Activated naive CD4-positive, alpha-beta T cell treated with anti-CD3 and anti-CD28 coated beads, Interleukin-2, amount 50 U/mL, for 24 hours (primary cell): Measurements from ENCODE around the gene RALGAPA1.
"Not testable (repeated sequence)": the region's sequence is repeated elsewhere in the genome, so short reads cannot be mapped to it uniquely, and the experiment has no call there.

Experiments used
- H3K27ac Mint-ChIP-seq: one replicate; pipeline ENCODE4 v1.8.0; 2021; ENCODE audit warnings: mild to moderate bottlenecking, mixed read lengths
- H3K27me3 Mint-ChIP-seq: one replicate; pipeline ENCODE4 v1.8.0; 2021; ENCODE audit warnings: mixed read lengths
- H3K36me3 Mint-ChIP-seq: one replicate; pipeline ENCODE4 v1.8.0; 2021; ENCODE audit warnings: mixed read lengths
- H3K4me1 Mint-ChIP-seq: one replicate; pipeline ENCODE4 v1.8.0; 2021; ENCODE audit warnings: mixed read lengths
- H3K4me3 Mint-ChIP-seq: one replicate; pipeline ENCODE4 v1.8.0; 2021; ENCODE audit warnings: mild to moderate bottlenecking, mixed read lengths
- H3K9me3 Mint-ChIP-seq: one replicate; pipeline ENCODE4 v1.8.0; 2021; ENCODE audit warnings: mixed read lengths

Gene RALGAPA1

DNA sequence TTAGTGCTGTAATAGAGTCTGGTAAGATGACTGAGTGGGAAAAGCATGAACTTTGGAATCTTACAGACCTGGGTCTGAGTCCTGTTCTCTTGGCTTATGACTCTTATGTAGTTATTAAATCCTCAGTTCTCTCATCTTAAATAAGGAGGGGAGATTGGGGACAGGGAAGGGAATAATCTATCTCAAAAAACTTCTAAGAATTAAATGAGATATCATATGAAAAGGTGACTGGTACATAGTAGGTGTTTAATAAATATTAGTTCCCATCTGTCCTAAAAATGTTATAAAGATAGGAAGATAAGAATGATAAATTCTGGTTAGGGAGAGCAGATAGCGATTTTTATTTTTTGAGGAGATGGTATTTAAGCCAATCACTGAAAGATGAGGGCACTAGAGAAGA lies 156.1 kb downstream of the RALGAPA1 start:
- Mint-ChIP-seq H3K4me1 (no peaks in the 10 kb centered on the region), H3K27ac (no peak overlapping the region), H3K9me3 (no peaks in the 10 kb centered on the region), H3K36me3 (peaks cover 23% of the 10 kb centered on the region), H3K4me3 (no peak overlapping the region), H3K27me3 (no peaks in the 10 kb centered on the region)

- Mint-ChIP-seq H3K36me3 (peaks cover 57% of the 10 kb centered on the region), H3K4me1 (no peaks in the 10 kb centered on the region), H3K27ac (no peak overlapping the region), H3K9me3 (peaks cover 23% of the 10 kb centered on the region), H3K4me3 (no peak overlapping the region), H3K27me3 (no peaks in the 10 kb centered on the region)
Measured at GRCh38 chr14:35643513-35643912, 165.6 kb downstream of the RALGAPA1 start.

DNA sequence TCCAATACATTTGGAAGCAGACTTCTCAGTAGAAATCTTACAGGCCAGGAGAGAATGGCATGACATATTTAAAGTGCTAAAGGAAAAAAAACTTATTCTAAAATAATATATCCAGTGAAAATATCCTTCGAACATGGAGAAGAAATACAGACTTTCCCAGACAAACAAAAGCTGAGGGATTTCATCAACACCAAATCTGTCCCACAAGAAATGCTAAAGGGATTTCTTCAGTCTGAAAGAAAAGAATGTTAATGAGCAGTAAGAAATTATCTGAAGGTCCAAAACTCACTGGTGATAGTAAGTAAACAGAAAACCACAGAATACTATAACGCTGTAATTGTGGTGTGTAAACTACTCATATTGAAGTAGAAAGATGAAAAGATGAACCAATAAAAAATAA lies 171.2 kb downstream of the RALGAPA1 start:
- H3K27ac Mint-ChIP-seq: no peak overlapping the region
- peaks cover 53% of the 10 kb centered on the region for H3K36me3 Mint-ChIP-seq
- H3K27me3 Mint-ChIP-seq: no peaks in the 10 kb centered on the region

GRCh38 chr14:35637269-35637668 lies 171.8 kb downstream of the RALGAPA1 start:
- Mint-ChIP-seq H3K4me1 (no peaks in the 10 kb centered on the region), H3K27ac (no peak overlapping the region), H3K36me3 (peaks cover 47% of the 10 kb centered on the region)

More for the DNA sequence above, 171.2 kb downstream of the RALGAPA1 start:
- H3K4me3 Mint-ChIP-seq: no peak overlapping the region
- no peaks in the 10 kb centered on the region for H3K4me1 Mint-ChIP-seq
- peaks cover 26% of the 10 kb centered on the region for H3K9me3 Mint-ChIP-seq

GRCh38 chr14:35632676-35633075 lies 176.4 kb downstream of the RALGAPA1 start:
- H3K36me3 Mint-ChIP-seq: peaks cover 13% of the 10 kb centered on the region
- H3K4me3 Mint-ChIP-seq: no peak overlapping the region
- H3K9me3 Mint-ChIP-seq: peaks cover 6% of the 10 kb centered on the region
- no peak overlapping the region for H3K27ac Mint-ChIP-seq
- no peaks in the 10 kb centered on the region for H3K4me1 Mint-ChIP-seq
- H3K27me3 Mint-ChIP-seq: no peaks in the 10 kb centered on the region

More at GRCh38 chr14:35637269-35637668, 171.8 kb downstream of the RALGAPA1 start:
- H3K27me3 Mint-ChIP-seq: no peaks in the 10 kb centered on the region
- no peak overlapping the region for H3K4me3 Mint-ChIP-seq
- H3K9me3 Mint-ChIP-seq: peaks cover 22% of the 10 kb centered on the region

DNA sequence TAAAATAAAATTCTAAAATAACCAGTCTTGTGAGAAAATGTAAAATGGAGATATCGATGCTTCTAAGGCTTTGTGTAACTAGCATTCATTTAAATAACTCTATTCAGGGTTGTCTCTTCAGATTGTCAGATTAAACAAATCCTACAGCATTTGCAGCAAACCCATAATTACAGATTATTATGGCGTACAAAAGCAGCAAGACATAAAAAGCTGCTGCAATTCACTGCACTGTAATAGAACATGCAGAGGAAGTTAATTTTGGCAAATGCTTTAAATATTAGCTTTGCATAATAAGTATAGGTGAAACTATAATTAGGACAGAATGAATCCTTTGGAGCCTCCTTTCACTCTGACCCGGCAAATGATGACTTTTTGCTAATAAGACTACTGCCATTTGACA lies 176.8 kb downstream of the RALGAPA1 start:
- Mint-ChIP-seq H3K9me3 (peaks cover 2% of the 10 kb centered on the region), H3K36me3 (peaks cover 11% of the 10 kb centered on the region), H3K4me3 (no peak overlapping the region), H3K27me3 (no peaks in the 10 kb centered on the region), H3K4me1 (no peaks in the 10 kb centered on the region), H3K27ac (no peak overlapping the region)

DNA sequence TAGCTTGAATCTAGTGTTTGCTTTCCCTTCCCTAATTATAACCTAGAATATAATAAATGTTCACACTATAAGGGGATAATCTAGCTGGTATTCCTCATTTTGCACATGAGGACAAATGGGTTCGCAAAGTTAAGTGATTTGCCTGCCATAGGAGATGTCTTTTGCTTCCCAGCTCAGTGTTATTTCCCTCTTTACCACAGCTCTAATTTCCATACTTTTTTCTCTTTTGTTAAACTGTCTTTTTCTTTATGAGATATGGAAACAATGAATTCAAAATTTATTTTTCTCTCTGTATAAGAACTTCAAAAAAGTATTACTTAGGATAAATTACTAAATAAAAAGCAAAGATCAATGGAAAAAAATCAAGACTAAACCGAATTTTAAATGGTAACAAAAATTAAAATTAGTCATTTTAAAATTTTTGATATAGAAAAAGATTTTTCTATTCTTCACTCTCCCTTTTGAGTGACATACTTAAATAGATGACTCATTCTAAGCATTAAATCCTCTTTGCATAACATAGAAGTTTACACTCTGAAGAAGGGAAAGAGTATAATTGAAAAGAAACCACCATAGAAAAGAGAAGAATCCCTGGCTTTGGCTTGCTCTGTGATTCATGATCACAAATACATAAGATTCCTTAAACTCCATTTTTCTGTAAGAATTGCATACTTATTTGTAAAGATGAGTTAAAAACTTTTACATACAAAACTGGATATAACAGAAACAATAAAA lies 177.9 kb downstream of the RALGAPA1 start:
- no peaks in the 10 kb centered on the region for H3K27me3 Mint-ChIP-seq
- H3K4me1 Mint-ChIP-seq: no peaks in the 10 kb centered on the region
- H3K36me3 Mint-ChIP-seq: peaks cover 7% of the 10 kb centered on the region
- no peaks in the 10 kb centered on the region for H3K9me3 Mint-ChIP-seq
- no peak overlapping the region for H3K27ac Mint-ChIP-seq
- no peak overlapping the region for H3K4me3 Mint-ChIP-seq

- peaks cover 9% of the 10 kb centered on the region for H3K36me3 Mint-ChIP-seq
- H3K4me1 Mint-ChIP-seq: peaks cover 4% of the 10 kb centered on the region
- no peaks in the 10 kb centered on the region for H3K27me3 Mint-ChIP-seq
- no peaks in the 10 kb centered on the region for H3K9me3 Mint-ChIP-seq
- no peak overlapping the region for H3K27ac Mint-ChIP-seq
- H3K4me3 Mint-ChIP-seq: no peak overlapping the region
Measured at GRCh38 chr14:35628989-35629388, 180.1 kb downstream of the RALGAPA1 start.

GRCh38 chr14:35626947-35627346 lies 182.1 kb downstream of the RALGAPA1 start:
- not testable (repeated sequence) for H3K27me3 Mint-ChIP-seq, H3K27ac Mint-ChIP-seq, H3K4me3 Mint-ChIP-seq, H3K9me3 Mint-ChIP-seq, H3K4me1 Mint-ChIP-seq
- H3K36me3 Mint-ChIP-seq: peaks cover 20% of the 10 kb centered on the region

GRCh38 chr14:35621996-35622395 lies 187.1 kb downstream of the RALGAPA1 start:
- peaks cover 11% of the 10 kb centered on the region for H3K4me1 Mint-ChIP-seq
- H3K27ac Mint-ChIP-seq, H3K4me3 Mint-ChIP-seq, H3K27me3 Mint-ChIP-seq, H3K9me3 Mint-ChIP-seq: not testable (repeated sequence)
- peaks cover 47% of the 10 kb centered on the region for H3K36me3 Mint-ChIP-seq

- H3K9me3 Mint-ChIP-seq, H3K4me3 Mint-ChIP-seq, H3K27ac Mint-ChIP-seq, H3K27me3 Mint-ChIP-seq: not testable (repeated sequence)
- Mint-ChIP-seq H3K4me1 (peaks cover 17% of the 10 kb centered on the region), H3K36me3 (peaks cover 57% of the 10 kb centered on the region)
Measured at GRCh38 chr14:35619998-35620397, 189.1 kb downstream of the RALGAPA1 start.

DNA sequence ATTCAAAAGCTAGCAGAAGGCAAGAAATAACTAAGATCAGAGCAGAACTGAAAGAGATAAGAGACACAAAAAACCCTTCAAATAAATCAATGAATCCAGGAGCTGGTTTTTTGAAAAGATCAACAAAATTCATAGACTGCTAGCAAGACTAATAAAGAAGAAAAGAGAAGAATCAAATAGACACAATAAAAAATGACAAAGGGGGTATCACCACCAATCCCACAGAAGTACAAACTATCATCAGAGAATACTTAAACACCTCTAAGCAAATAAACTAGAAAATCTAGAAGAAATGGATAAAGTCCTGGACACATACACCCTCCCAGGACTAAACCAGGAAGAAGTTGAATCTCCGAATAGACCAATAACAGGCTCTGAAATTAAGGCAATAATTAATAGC lies 189.6 kb downstream of the RALGAPA1 start:
- H3K36me3 Mint-ChIP-seq: peaks cover 55% of the 10 kb centered on the region
- H3K27ac Mint-ChIP-seq, H3K9me3 Mint-ChIP-seq: not testable (repeated sequence)

GRCh38 chr14:35617500-35617899 lies 191.6 kb downstream of the RALGAPA1 start:
- Mint-ChIP-seq H3K4me3 (no peak overlapping the region), H3K4me1 (peaks cover 13% of the 10 kb centered on the region), H3K9me3 (peaks cover 8% of the 10 kb centered on the region), H3K27me3 (no peaks in the 10 kb centered on the region), H3K27ac (no peak overlapping the region), H3K36me3 (peaks cover 56% of the 10 kb centered on the region)

More for the DNA sequence above, 189.6 kb downstream of the RALGAPA1 start:
- H3K4me1 Mint-ChIP-seq: peaks cover 16% of the 10 kb centered on the region
- not testable (repeated sequence) for H3K4me3 Mint-ChIP-seq, H3K27me3 Mint-ChIP-seq

- H3K9me3 Mint-ChIP-seq: peaks cover 8% of the 10 kb centered on the region
- H3K27ac Mint-ChIP-seq: no peak overlapping the region
- peaks cover 4% of the 10 kb centered on the region for H3K4me1 Mint-ChIP-seq
- no peak overlapping the region for H3K4me3 Mint-ChIP-seq
- H3K36me3 Mint-ChIP-seq: peaks cover 53% of the 10 kb centered on the region
- no peaks in the 10 kb centered on the region for H3K27me3 Mint-ChIP-seq
Measured at GRCh38 chr14:35607380-35607779, 201.7 kb downstream of the RALGAPA1 start.

DNA sequence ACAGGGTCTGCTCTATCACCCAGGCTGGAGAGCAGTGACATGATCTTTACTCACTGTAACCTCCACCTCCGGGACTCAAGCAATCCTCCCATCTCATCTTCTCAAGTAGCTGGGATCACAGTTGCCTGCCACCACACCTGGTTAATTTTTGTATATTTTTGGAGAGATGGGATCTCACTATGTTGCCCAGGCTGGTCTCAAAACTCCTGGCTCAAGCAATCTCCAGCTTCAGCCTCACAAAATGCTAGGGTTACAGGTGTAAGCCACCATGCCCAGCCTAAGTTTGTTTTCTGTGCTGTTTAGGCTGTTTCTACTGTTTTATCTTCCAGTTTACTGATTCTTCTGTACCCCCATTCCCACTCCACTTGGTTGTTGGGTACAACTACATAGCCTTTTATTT lies 208.8 kb downstream of the RALGAPA1 start:
- peaks cover 62% of the 10 kb centered on the region for H3K36me3 Mint-ChIP-seq

DNA sequence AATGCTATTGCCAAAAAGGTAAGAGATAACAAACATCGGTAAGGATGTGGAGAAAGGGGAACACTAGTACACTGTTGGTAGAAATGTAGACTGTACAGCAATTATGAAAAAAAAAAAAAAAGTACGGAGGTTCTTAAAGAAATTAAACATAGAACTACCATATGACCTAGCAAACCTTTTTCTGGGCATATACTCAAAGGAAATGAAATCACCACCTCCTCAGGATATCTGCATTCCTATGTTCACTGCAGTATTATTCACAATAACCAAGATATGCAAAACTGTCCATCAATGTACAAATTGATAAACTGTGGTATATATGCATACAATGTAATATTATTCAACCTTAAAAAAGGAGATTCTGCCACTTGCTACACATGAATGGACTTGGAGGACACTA lies 214.5 kb downstream of the RALGAPA1 start:
- H3K27ac Mint-ChIP-seq: no peak overlapping the region
- no peak overlapping the region for H3K4me3 Mint-ChIP-seq
- no peaks in the 10 kb centered on the region for H3K4me1 Mint-ChIP-seq
- peaks cover 64% of the 10 kb centered on the region for H3K36me3 Mint-ChIP-seq
- H3K9me3 Mint-ChIP-seq: peaks cover 21% of the 10 kb centered on the region
- no peaks in the 10 kb centered on the region for H3K27me3 Mint-ChIP-seq

More for the DNA sequence above, 208.8 kb downstream of the RALGAPA1 start:
- H3K4me1 Mint-ChIP-seq: no peaks in the 10 kb centered on the region
- H3K9me3 Mint-ChIP-seq: peaks cover 13% of the 10 kb centered on the region
- H3K4me3 Mint-ChIP-seq: no peak overlapping the region
- H3K27me3 Mint-ChIP-seq: no peaks in the 10 kb centered on the region
- H3K27ac Mint-ChIP-seq: no peak overlapping the region

GRCh38 chr14:35587373-35587772 lies 221.7 kb downstream of the RALGAPA1 start:
- not testable (repeated sequence) for H3K27me3 Mint-ChIP-seq, H3K4me3 Mint-ChIP-seq, H3K4me1 Mint-ChIP-seq, H3K27ac Mint-ChIP-seq
- peaks cover 68% of the 10 kb centered on the region for H3K36me3 Mint-ChIP-seq
- H3K9me3 Mint-ChIP-seq: peaks cover 10% of the 10 kb centered on the region
